Vagina (tissue), 2 donors: ENCODE results near the gene ARHGAP26.

Experiments used
- CTCF ChIP-seq, 3 experiments: fragments of 450-650 bp in 2 of 3; fragments of 200-600 bp in 1 of 3; sonication (generic) in 1 of 3; IDR thresholded peaks; one replicate each; pipeline ENCODE4 v1.5.1; 2017 to 2019; ENCODE audit warnings: antibody characterized with exemption in 3 of 3, mild to moderate bottlenecking in 2 of 3, moderate library complexity in 2 of 3
- POLR2A ChIP-seq, 2 donors: fragments of 450-650 bp; IDR thresholded peaks; one replicate each; pipeline ENCODE4 v1.6.1; 2017; ENCODE audit warnings: antibody characterized with exemption in 2 of 2, mild to moderate bottlenecking in 2 of 2, moderate library complexity in 2 of 2
- POLR2AphosphoS5 ChIP-seq, 2 donors: sonication (generic); formaldehyde crosslinking; IDR thresholded peaks; one replicate each; pipeline ENCODE4 v1.9.0; 2017; ENCODE audit warnings: antibody characterized with exemption in 2 of 2, mild to moderate bottlenecking in 2 of 2, low read depth in 1 of 2; ENCODE audit not compliant: insufficient read depth in 1 of 2

DNA sequence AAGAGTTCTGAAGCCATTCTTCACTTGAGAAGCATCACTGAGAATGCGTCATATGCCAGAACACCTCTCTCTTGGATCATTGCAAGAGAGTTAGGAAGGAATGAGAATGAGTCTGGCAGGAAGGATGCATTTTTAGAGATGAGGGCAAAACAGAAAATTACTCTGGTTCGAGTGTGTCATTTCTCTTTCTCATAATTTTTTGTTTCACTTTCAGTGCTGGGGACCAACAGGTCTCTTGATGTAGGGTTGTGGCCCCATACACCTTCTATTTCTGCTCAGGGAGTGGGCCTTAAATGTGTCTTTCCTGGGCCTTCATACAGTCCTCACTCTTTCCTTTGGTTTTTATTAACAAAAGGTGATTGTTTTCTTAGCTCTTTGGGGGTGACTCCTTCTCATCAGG is 330.9 kb downstream of the ARHGAP26 start:
- TF ChIP-seq POLR2A (IDR thresholded peaks at IDR 0.05) (no peak), CTCF (IDR thresholded peaks at IDR 0.05) (no peak), POLR2AphosphoS5 (IDR thresholded peaks at IDR 0.05; ENCODE audit: insufficient read depth in 1 of 2, low read depth in 1 of 2) (no peak)
